NOMO-1 (cell line): ENCODE data around the gene UPF1.
A peak's percentile ranks its signal among the peaks of the same experiment; 100 is the strongest.
"Not testable (repeated sequence)": the region's sequence is repeated elsewhere in the genome, so short reads cannot be mapped to it uniquely, and the experiment has no call there.

Experiments used
- DNase-seq, 2 experiments: peaks; one replicate each; lab custom pipeline; 2025; ENCODE audit not compliant: unreplicated experiment in 2 of 2; lab: John Stamatoyannopoulos, UW

Gene UPF1

DNA sequence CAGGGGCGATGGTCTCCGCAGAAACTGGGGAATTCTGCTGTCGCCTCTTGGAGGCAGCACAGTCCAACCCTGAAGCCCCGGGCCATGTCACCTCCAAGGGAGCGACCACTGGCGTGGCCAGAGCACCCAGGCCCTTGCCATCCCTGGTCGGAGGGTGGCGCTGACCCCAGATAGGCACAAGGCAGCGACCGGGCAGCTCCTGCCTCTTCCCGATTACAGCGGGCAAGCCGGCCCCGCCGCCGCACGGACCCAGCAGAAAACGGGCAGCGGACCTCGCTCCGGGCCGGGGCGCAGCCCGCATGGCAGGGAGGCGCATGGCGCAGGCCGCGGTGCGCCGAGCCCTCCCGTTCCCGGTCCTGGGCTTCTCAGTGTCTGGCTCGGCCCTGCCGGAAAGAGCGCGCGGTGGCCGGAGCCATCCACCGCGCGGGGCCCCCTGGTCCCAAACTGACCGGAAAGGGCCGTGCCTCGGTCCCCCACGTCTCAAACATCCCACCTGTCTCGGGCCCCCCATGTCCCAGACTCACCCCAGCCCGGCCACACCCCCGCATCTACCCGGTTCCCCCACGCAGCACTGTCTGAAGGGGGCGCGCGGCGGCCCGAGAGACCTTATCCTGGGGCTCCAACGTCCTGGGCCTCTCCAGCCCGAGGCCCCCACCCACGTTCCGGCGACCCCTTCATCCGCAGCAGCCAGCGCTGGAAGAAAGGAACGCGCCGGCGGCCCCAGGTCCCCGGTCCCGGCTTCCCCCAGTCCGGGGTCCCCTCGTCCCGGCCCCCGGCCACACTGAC is 63.5 kb downstream of the UPF1 start:
- DNase-seq, result peak; percentile 44 to 49

GRCh38 chr19:18895824-18896341 is 64.1 kb downstream of the UPF1 start, which contains the start of gene CERS1:
CERS1 (minus strand) TSS chr19:18896158; CDS start chr19:18896072, 86 bp downstream.
- DNase-seq, result peak in 1 of 2 experiments; percentile 11

DNA sequence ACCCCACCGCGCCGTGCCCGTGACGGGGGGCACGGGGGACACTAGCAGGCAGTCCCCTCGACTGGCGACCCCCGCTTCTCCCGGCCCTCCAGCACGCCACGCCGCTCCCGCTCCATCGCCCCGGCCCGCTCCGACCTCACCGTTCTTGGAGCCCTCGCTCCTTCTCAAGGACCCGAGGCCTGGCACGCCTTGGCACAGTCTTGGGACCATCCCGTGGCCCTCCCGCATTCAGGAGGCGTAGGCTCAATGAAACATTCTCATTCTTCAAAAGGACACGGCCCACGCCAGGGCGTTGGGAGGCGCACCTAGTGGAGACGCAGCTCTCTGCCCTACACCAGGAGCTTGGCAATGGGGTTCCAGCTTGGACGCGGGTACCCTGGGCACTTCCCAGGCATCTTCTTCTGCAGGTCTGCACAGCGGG is 64.7 kb downstream of the UPF1 start:
- DNase-seq, result no peak

GRCh38 chr19:18897094-18898029 is 65.6 kb downstream of the UPF1 start:
- no peak for DNase-seq

GRCh38 chr19:18898081-18898606 is 66.4 kb downstream of the UPF1 start:
- no peak for DNase-seq

- DNase-seq, result no peak
Observed at GRCh38 chr19:18898607-18899408, 67.0 kb downstream of the UPF1 start.

GRCh38 chr19:18899624-18900560 is 68.1 kb downstream of the UPF1 start:
- no peak for DNase-seq

DNA sequence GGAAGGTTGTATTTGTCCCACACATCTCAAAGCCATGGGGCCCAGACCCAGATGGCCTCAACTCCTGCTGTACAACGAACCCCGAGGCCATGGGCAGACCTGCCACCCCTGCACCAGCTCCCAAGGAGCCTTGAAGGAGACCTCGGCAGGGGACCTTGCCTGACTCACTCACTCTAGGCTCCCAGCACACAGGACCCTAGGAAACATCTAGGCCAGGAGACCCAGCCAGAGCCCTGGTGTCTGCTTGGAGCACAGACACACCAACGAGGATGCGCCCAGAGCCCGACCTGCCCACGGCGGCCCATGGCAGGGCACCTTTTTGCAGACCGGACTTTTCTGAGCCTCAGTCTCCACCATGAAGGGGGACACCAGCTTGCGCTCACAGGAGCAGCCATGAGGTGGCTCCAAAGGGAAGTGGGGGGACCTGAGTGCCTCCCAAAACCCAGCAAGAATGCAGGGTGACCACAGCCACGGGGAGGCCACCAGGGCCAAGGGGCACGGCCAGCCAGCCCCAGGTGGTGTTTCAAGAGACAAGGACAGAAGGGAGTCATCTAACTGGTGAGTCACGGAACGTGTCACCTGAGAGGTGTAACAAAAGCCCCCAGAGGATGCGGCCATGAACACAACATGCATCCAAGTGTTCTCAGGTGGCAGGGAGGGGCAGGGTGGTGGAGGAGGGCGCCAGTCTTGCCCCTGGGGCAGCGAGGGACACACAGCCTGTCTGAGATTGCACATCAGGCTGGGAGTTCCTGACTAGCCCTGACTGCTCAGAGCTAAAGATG is 69.1 kb downstream of the UPF1 start:
- no peak for DNase-seq

GRCh38 chr19:18901491-18901890 is 69.7 kb downstream of the UPF1 start:
- no peak for DNase-seq

DNA sequence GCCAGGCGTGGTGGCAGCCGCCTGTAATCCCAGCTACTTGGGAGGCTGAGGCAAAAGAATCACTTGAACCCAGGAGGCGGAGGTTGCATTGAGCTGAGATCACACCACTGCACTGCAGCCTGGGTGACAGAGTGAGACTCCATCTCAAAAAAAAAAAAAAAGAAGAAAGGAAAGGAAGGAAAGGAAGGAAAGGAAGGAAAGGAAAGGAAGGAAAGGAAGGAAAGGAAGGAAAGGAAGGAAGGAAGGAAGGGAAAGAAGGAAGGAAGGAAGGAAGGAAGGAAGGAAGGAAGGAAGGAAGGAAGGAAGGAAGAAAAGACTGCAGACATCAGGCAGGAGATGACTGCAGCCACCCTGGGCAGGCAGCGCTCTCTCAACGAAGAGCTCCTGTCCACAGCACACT is 70.8 kb downstream of the UPF1 start:
- not testable (repeated sequence) for DNase-seq

DNA sequence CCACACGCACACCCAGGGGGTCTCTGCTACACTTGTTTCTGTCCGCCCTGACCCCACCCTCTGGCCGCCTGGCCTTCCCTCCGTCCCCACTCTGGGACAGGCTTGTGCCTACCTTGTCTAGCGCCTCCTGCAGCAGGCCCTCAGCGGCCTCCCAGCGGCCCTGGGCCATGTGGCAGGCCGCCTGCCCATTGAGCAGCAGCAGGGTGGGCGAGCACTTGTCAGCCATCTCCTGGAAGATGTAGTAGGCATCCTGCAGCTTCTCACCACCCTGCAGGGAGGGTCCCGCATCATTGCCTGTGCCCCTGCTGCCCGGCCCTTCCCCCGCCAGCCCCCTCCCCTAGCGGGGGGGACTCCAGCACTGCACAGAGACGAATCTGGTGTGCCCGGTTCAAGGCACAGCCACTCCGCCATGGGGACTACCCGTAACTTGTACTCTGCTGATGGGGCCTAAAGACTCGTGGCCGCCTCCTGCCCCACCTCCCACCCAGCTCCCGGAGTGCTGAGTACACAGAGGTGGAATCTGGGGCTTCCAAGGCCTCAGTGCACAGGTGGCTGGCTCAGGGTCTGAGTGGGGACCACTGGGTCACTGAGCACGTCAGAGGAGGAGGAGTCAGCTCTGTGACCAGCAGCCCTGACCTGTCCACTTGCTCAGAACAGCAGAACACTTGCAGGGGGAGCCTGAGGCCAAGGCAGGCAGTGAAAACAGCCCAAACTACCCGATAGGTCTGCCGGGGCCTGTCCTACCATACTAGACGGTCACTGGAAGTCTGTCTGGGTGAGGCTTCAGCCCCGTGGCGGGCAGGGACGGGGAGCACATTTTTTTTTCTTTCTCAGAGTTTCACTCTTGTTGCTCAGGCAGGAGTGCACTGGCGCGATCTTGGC is 71.6 kb downstream of the UPF1 start:
- no peak for DNase-seq

DNA sequence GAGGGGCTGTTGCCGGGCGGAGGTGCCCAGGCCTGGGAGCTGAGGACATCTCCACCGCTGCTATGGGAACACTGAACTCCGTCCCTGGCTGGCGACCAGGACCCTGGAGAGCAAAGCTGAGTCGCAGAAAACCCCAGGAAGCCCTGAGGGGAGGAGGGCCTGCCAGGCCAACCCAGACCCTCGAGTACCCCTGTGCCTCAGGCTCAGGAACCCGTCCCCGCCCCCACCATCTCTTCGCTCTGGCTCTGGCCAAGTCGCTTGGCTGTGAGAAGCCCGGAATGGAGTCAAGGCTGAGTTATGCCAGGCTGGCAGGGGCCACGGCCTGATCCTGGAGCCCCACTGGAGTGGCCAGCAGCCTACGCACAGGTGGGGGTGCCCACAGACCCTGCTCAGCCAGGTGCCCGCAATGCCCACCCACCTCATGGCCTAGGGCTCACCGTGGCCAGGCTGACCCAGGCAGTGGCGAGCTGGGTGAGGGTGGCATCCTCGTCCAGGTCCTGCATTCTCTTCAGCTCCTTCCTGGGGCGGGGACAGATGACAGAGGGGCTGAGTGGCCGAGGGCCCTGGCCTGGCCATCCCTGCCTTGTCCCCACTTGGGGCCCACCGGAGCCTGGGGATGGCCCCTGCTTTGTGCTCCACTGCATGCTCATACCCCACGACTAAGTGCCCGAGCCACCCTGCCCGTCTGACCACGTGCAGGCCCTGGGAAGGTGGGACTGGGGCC is 72.7 kb downstream of the UPF1 start:
- no peak for DNase-seq

DNA sequence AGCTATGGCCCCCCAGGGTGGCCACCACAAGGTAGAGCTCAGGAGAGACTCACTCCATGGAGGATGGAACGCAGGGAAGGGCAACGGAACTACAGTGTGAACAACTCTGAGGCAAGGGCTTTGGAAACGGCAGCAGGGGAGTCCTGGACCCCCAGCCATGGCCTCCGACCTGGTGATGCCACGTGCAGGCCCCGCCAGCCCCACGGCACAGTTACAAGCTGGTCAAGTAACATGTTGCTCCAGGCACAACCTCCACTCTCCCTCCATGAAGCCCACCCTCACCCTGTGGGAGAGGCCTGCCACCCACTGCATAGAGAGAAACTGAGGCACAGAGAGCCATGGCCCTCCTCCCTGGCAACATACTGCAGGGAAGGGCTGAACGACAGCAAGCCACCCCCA is 73.3 kb downstream of the UPF1 start:
- no peak for DNase-seq

GRCh38 chr19:18905513-18906236 is 73.9 kb downstream of the UPF1 start:
- no peak for DNase-seq

- DNase-seq, result no peak
Observed at GRCh38 chr19:18906605-18907519, 75.1 kb downstream of the UPF1 start.
